Trophoblast cell (in vitro differentiated cells and primary cell): Measurements from ENCODE around the gene ABCG2.
A peak's percentile ranks its signal among the peaks of the same experiment; 100 is the strongest.
"Not testable (repeated sequence)": the region's sequence is repeated elsewhere in the genome, so short reads cannot be mapped to it uniquely, and the experiment has no call there.

Experiments used
- DNase-seq, 2 donors: peaks; one replicate each; pipeline ENCODE4 v3.0.0-alpha.2; 2016
- H2AFZ ChIP-seq: 2 replicates; pipeline ENCODE4 v1.6.1; 2013; ENCODE audit warnings: low read length, moderate library complexity, mild to moderate bottlenecking; ENCODE audit not compliant: insufficient read depth, poor library complexity
- H2AK5ac ChIP-seq: 2 replicates; pipeline ENCODE4 v1.6.1; 2013; ENCODE audit warnings: mild to moderate bottlenecking, low read length
- H2BK120ac ChIP-seq: 2 replicates; pipeline ENCODE4 v1.6.1; 2013; ENCODE audit warnings: low read length, mild to moderate bottlenecking, moderate library complexity; ENCODE audit not compliant: insufficient read depth, poor library complexity
- H2BK12ac ChIP-seq: 2 replicates; pipeline ENCODE4 v1.6.1; 2013; ENCODE audit warnings: mild to moderate bottlenecking, low read length, moderate library complexity
- H2BK5ac ChIP-seq: 2 replicates; pipeline ENCODE4 v1.6.1; 2013; ENCODE audit warnings: low read length, low read depth, moderate library complexity, mild to moderate bottlenecking; ENCODE audit not compliant: poor library complexity
- H3K14ac ChIP-seq: 2 replicates; pipeline ENCODE4 v1.6.1; 2013; ENCODE audit warnings: mild to moderate bottlenecking, low read length
- H3K18ac ChIP-seq: 2 replicates; pipeline ENCODE4 v1.6.1; 2013; ENCODE audit warnings: mild to moderate bottlenecking, low read length
- H3K23ac ChIP-seq: 2 replicates; pipeline ENCODE4 v1.6.1; 2013; ENCODE audit warnings: low read length
- H3K27ac ChIP-seq: 2 replicates; pipeline ENCODE4 v1.5.1; 2013; ENCODE audit warnings: low read depth, mild to moderate bottlenecking, inconsistent platforms, low read length, moderate library complexity
- H3K27me3 ChIP-seq: 2 replicates; pipeline ENCODE4 v1.6.1; 2013; ENCODE audit warnings: inconsistent platforms, mild to moderate bottlenecking, low read length, moderate library complexity; ENCODE audit not compliant: insufficient read depth
- H3K36me3 ChIP-seq, 2 experiments: 1 replicate in 1 of 2; 2 replicates in 1 of 2; pipeline ENCODE4 v1.6.1; 2013; ENCODE audit warnings: low read length in 2 of 2, mild to moderate bottlenecking in 2 of 2, moderate library complexity in 1 of 2; ENCODE audit not compliant: insufficient read depth in 2 of 2, control insufficient read depth in 1 of 2
- H3K4ac ChIP-seq: 2 replicates; pipeline ENCODE4 v1.6.1; 2013; ENCODE audit warnings: low read depth, mild to moderate bottlenecking, low read length, moderate library complexity
- H3K4me1 ChIP-seq, 2 experiments: 1 replicate in 1 of 2; 2 replicates in 1 of 2; pipeline ENCODE4 v1.6.1; 2013; ENCODE audit warnings: low read length in 2 of 2, mild to moderate bottlenecking in 2 of 2, moderate library complexity in 1 of 2; ENCODE audit not compliant: insufficient read depth in 2 of 2, control insufficient read depth in 1 of 2
- H3K4me2 ChIP-seq: 2 replicates; pipeline ENCODE4 v1.6.1; 2013; ENCODE audit warnings: inconsistent platforms, mild to moderate bottlenecking, low read length, moderate library complexity
- H3K4me3 ChIP-seq: 2 replicates; pipeline ENCODE4 v1.5.1; 2013; ENCODE audit warnings: mild to moderate bottlenecking, low read depth, low read length, inconsistent platforms
- H3K79me1 ChIP-seq: one replicate; pipeline ENCODE4 v1.6.1; 2013; ENCODE audit warnings: low read length
- H3K79me2 ChIP-seq: 2 replicates; pipeline ENCODE4 v1.6.1; 2013; ENCODE audit warnings: low read length, mild to moderate bottlenecking; ENCODE audit not compliant: control insufficient read depth, insufficient read depth, poor library complexity
- H3K9ac ChIP-seq: 2 replicates; pipeline ENCODE4 v1.6.1; 2013; ENCODE audit warnings: mild to moderate bottlenecking, low read length
- H3K9me3 ChIP-seq: 2 replicates; pipeline ENCODE4 v1.6.1; 2013; ENCODE audit warnings: low read depth, mild to moderate bottlenecking, control low read depth, inconsistent platforms, low read length; ENCODE audit not compliant: insufficient read depth
- H4K12ac ChIP-seq: 2 replicates; pipeline ENCODE4 v1.6.1; 2013; ENCODE audit warnings: low read depth, mild to moderate bottlenecking, low read length, moderate library complexity
- H4K8ac ChIP-seq: 2 replicates; pipeline ENCODE4 v1.6.1; 2013; ENCODE audit warnings: low read depth, mild to moderate bottlenecking, low read length, moderate library complexity
- H4K91ac ChIP-seq: one replicate; pipeline ENCODE4 v1.6.1; 2013; ENCODE audit warnings: low read depth, mild to moderate bottlenecking, low read length, moderate library complexity
- WGBS: extraction: QIAGEN DNeasy Blood & Tissue Kit; methylation state at CpG from one replicate; pipeline ENCODE4 v1.1.7; 2013; ENCODE audit warnings: missing lambda C conversion rate; ENCODE audit not compliant: insufficient read length, insufficient coverage; ENCODE audit errors: extremely low coverage; 5-methylcytosine and 5-hydroxymethylcytosine counted together

The ABCG2 gene

DNA sequence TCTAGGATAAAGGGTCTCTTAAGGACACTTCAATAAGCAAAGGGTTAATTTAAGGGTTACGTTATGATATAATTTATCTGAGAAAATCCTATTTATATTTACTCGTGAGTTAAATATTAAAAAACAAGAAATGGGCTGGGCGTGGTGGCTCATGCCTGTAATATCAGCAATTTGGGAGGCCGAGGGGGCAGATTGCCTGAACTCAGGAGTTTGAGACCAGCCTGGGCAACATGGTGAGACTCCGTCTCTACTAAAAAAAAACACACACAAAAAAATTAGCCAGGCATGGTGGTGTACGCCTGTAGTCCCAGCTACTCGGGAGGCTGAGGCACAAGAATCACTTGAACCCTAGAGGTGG is 50.4 kb downstream of the ABCG2 start:
- not testable (repeated sequence) for H3K27me3 ChIP-seq, H2BK120ac ChIP-seq, H2AK5ac ChIP-seq, H4K91ac ChIP-seq, H3K18ac ChIP-seq, H2AFZ ChIP-seq, H3K9ac ChIP-seq, H3K79me1 ChIP-seq, H3K9me3 ChIP-seq, H2BK12ac ChIP-seq, H3K4ac ChIP-seq, H3K4me1 ChIP-seq, H4K8ac ChIP-seq, H3K27ac ChIP-seq, H4K12ac ChIP-seq, H3K36me3 ChIP-seq, H3K14ac ChIP-seq, H3K4me3 ChIP-seq, H3K4me2 ChIP-seq, H3K79me2 ChIP-seq, H3K23ac ChIP-seq, H2BK5ac ChIP-seq, DNase-seq
- no CpG with 5 or more reads among the region's 7 CpGs for WGBS

DNA sequence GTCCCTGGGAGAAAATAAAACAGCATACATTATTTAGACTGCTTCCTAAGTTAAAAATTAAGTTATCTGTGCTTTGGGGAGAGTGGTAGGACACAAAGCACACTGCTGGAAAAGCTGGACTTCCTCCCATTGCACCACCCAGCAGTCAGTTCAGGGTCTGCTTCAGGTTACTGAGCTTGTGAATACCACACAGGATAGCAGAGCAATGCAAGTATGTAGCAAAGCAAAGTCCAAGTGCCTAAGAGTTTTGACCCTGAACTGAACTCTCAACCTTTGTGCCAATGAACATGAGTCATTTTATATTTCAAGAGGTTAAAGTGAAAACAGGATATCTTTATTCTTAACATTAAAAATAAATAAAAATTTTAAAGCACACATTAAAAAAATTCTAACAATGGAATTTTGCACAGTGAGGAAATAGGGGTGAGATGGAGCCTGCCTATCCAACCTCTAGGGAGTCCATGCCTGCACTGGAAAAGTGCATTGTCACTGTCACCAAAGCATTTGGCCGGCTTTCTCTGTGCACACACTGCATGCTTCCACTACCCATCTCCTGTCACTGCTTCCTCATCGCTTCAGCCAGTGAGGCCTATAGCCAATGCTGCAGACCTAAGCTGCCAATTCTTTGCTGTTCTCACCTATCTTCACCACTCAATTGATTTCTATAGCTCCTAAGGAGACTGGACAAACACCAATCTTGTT is 50.9 kb downstream of the ABCG2 start:
- Histone ChIP-seq H2AFZ (no peak overlapping the region), H3K79me2 (no peaks in the 10 kb centered on the region), H4K8ac (no peak overlapping the region), H2BK120ac (no peak overlapping the region), H2AK5ac (no peak overlapping the region), H3K9me3 (no peaks in the 10 kb centered on the region), H2BK5ac (no peak overlapping the region), H3K4ac (no peak overlapping the region), H3K14ac (no peak overlapping the region), H3K9ac (no peak overlapping the region), H4K91ac (no peak overlapping the region), H3K27me3 (no peaks in the 10 kb centered on the region), H3K4me3 (no peak overlapping the region), H4K12ac (no peak overlapping the region), H3K4me2 (no peak overlapping the region), H3K23ac (no peak overlapping the region), H3K36me3 (peaks cover 0 to 5% of the 10 kb centered on the region in 2 experiments), H3K27ac (no peak overlapping the region), H2BK12ac (no peak overlapping the region), H3K4me1 (peaks cover 0 to 4% of the 10 kb centered on the region in 2 experiments), H3K18ac (no peak overlapping the region), H3K79me1 (peaks cover 5% of the 10 kb centered on the region)
- WGBS: no CpG with 5 or more reads among the region's 2 CpGs
- DNase-seq: peak in 1 of 2 donors; percentile 16

DNA sequence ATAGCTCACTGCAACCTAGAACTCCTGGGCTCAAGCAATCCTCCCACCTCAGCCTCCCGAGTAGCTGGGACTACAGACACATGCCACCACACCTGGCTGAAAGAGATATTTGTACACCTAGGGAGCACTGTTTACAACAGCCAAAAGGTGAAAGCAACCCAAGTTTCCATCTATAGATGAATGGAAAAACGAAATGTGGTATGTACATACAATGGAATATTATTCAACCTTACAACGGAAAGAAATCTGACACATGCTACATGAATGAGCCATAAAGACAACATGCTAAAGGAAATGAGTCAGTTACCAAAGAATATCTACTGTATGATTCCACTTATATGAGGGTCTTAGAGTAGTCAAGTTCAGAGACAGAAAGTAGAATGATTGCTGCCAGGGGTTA is 52.2 kb downstream of the ABCG2 start:
- no CpG with 5 or more reads among the region's 3 CpGs for WGBS
- Histone ChIP-seq H3K27ac (no peak overlapping the region), H3K4me1 (peaks cover 0 to 4% of the 10 kb centered on the region in 2 experiments), H3K79me1 (peaks cover 5% of the 10 kb centered on the region), H4K8ac (no peak overlapping the region), H3K14ac (no peak overlapping the region), H3K23ac (no peak overlapping the region), H3K18ac (no peak overlapping the region), H3K27me3 (no peaks in the 10 kb centered on the region), H2AFZ (no peak overlapping the region), H3K4me3 (no peak overlapping the region), H4K12ac (no peak overlapping the region), H3K4ac (no peak overlapping the region), H4K91ac (peak overlapping the region; percentile 73), H2BK120ac (no peak overlapping the region), H3K4me2 (no peak overlapping the region), H3K79me2 (no peaks in the 10 kb centered on the region), H2BK12ac (peak overlapping the region; percentile 50), H3K9me3 (no peaks in the 10 kb centered on the region), H2BK5ac (no peak overlapping the region), H3K36me3 (peaks cover 0 to 5% of the 10 kb centered on the region in 2 experiments), H2AK5ac (no peak overlapping the region), H3K9ac (no peak overlapping the region)
- no peak for DNase-seq

DNA sequence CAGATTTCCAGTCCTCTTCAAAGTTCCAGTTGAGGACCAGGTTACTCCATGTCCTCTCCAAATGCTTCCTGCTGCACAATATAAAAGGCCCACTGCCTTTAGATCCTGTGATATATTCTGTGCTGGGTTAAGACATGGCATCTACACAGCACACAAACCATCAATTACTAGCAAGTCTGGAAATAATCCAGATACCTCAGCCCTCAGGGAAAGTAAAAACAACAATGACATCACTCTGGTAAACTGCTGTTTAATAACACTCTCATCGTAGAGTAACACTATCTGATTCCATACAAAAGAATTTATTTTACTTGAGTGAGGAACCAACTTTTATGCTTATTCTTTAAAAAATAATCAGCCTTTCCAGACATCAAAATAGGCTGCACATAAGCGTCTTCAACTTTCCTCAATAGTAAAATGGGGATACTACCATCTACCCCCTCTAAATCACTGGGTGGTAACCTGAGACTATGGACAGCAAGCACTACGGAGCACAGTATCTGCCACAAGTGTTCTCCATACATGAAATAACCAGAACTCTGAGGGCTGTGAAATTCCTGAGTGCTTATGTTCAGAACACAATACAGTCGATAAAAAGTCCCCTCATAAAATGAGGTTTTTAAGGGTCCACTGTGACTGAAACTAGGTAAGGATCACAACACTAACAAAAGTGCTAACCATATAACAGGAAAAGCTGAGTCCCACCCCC is 53.4 kb downstream of the ABCG2 start:
- Histone ChIP-seq H4K12ac (no peak overlapping the region), H4K91ac (no peak overlapping the region), H2AFZ (no peak overlapping the region), H2BK5ac (peak overlapping the region; percentile 72), H3K4me2 (no peak overlapping the region), H4K8ac (no peak overlapping the region), H2BK120ac (no peak overlapping the region), H3K4me3 (no peak overlapping the region), H3K36me3 (peaks cover 0 to 5% of the 10 kb centered on the region in 2 experiments), H3K4ac (no peak overlapping the region), H2AK5ac (no peak overlapping the region), H3K9ac (no peak overlapping the region), H3K9me3 (no peaks in the 10 kb centered on the region), H3K14ac (no peak overlapping the region), H3K79me2 (no peaks in the 10 kb centered on the region), H3K4me1 (peaks cover 0 to 4% of the 10 kb centered on the region in 2 experiments), H3K27ac (peak overlapping the region; percentile 61), H3K79me1 (peaks cover 5% of the 10 kb centered on the region), H2BK12ac (peak overlapping the region; percentile 24), H3K27me3 (no peaks in the 10 kb centered on the region), H3K18ac (no peak overlapping the region), H3K23ac (no peak overlapping the region)
- WGBS: no CpG with 5 or more reads among the region's 4 CpGs
- no peak for DNase-seq
